KBM-7 (cell line): Measurements from ENCODE around the gene KAT2B.
A peak's percentile ranks its signal among the peaks of the same experiment; 100 is the strongest.
"Not testable (repeated sequence)": the region's sequence is repeated elsewhere in the genome, so short reads cannot be mapped to it uniquely, and the experiment has no call there.

Experiments
- DNase-seq: peaks from one replicate; pipeline ENCODE4 v3.0.0-alpha.2; 2015
- in situ Hi-C: fragments of 300-500 bp; cut with MboI; formaldehyde crosslinking; loops from 2 replicates; pipeline ENCODE4 v1.14.3; 2020; ENCODE audit warnings: low sequenced_read_pairs, low pct_unique_long_range_greater_than_20kb, mixed read lengths

KAT2B gene

DNA sequence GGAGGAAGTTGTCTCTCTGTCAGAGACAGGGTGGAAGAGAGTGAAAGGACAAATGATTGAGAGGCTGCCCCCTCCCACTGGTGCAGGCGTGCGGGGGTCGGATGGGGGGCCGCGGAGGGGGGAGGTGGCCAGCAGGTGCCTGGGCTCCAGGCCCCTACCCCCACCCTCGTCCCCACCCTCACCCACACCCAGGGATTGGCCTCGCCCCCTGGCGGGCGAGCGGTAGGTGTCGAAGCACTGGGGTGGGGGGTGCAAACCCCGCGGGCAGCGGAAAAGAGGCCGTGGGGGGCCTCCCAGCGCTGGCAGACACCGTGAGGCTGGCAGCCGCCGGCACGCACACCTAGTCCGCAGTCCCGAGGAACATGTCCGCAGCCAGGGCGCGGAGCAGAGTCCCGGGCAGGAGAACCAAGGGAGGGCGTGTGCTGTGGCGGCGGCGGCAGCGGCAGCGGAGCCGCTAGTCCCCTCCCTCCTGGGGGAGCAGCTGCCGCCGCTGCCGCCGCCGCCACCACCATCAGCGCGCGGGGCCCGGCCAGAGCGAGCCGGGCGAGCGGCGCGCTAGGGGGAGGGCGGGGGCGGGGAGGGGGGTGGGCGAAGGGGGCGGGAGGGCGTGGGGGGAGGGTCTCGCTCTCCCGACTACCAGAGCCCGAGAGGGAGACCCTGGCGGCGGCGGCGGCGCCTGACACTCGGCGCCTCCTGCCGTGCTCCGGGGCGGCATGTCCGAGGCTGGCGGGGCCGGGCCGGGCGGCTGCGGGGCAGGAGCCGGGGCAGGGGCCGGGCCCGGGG, at the start of gene KAT2B:
TSS of gene KAT2B (plus strand) at position 682 of the 783 bp plus-strand sequence. CDS start at position 714, 32 bp downstream.
- in situ Hi-C loops = no loop called here
- DNase-seq = peak; percentile 80

- in situ Hi-C loops = no loop called here
- no peak for DNase-seq
These were observed 45.5 kb upstream of the KAT2B start for GRCh38 chr3:19994796-19995195.

- DNase-seq = no peak
- in situ Hi-C loops = no loop called here
These were observed 42.7 kb upstream of the KAT2B start for GRCh38 chr3:19997502-19997901.

DNA sequence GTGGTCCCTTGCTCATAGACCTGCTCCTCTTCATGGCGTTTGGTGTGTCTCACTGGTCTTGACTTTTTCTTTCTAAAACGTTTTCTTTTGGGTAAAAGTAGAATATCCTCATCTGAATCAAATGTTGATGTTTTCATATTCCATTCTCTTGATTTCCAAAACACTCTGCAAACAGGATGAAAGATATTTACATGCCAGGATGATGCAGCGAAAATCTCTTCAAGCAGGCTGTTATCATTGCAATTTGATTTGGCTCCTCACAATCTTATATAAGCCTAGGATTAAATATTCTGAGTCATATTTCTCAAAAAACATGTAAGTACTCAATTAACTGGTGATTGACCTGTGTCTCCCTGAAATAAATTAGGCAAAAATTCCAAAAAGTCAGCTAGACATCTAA, 38.3 kb upstream of the KAT2B start:
- in situ Hi-C loops = no loop called here

GRCh38 chr3:20007960-20008359, 32.3 kb upstream of the KAT2B start:
- in situ Hi-C loops = no loop called here

More for the DNA sequence above, 38.3 kb upstream of the KAT2B start:
- DNase-seq = no peak

DNA sequence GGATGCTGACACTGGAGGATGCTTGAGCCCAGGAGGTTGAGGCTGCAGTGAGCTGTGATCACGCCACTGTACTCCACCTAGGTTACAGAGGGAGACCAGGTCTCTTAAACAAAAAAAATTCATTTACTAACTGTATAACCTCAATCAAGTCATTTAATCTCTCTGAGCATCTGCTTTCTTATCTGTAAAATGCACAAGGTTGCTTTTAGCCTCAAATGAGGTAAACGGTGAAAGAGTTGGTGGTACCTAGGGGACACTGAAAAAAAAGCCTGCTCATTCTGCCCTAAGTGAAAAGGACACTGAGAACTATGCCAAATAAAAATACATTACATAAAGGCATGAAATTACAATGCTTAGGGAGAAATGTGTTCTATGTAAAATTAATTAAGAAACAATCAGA, 31.6 kb upstream of the KAT2B start:
- DNase-seq = no peak
- in situ Hi-C loops = no loop called here

More at GRCh38 chr3:20007960-20008359, 32.3 kb upstream of the KAT2B start:
- no peak for DNase-seq

DNA sequence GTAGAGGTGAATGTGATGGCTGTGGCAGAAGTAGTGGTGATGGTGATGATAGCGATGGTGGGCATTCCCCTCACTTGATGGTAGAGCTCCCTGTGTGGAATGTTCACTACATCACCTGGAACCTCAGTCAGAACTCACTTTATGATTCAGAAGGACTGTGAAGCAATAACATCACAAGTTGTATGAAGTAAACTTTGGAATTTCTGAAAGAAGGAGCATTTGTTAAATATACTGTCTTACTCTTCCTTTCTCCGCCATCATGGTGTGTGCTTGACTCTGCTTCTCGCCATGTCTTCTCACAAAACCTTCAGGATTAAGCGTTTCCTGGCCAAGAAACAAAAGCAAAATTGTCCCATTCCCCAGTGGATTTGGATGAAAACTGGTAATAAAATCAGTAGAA, 28.1 kb upstream of the KAT2B start, which contains the start of gene PP2D1:
TSS of gene PP2D1 (minus strand) at position 101 of the 400 bp plus-strand sequence. CDS start 192 bp downstream, outside the sequence.
- DNase-seq = no peak
- in situ Hi-C loops = no loop called here

DNA sequence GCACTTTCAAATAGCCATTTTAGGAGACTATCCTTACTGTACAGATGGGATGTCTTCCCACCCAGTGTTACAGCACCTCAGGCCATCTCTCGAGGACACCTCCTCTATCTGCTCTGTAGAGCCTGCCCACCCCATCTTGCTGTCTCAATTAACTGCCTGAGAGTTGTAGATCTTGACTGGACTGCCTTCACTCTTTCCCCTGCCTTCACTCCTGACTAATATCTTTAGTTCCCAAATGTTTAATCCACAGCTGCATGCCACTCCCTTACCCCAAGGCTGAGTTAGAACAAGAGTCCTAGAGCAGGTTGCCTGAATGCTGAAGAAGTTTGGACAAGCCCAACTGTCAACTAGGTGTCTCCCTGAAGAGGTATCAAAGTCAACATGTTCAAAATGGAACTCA, 26.9 kb upstream of the KAT2B start:
- in situ Hi-C loops = no loop called here
- DNase-seq = no peak

DNA sequence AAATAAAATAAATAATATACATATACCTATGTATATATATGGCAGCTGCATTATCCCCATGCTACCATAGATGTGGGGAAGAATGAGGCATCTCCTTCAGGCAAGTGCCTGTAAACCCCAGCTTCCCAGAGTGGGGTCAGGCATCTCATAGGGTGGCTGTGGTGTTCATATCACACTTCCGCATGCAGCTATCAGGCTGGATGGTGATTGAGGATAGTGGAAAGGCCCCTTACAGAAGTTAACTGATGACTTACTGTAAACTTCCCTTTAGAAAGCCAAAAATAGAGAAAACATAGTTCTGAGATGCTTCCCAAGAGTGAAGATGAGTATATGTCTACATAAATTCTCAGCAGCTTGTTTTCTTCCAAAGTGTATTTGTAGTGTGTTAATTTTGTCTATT, 24.7 kb upstream of the KAT2B start:
- no peak for DNase-seq
- in situ Hi-C loops = no loop called here

- DNase-seq, in situ Hi-C loops: not testable (repeated sequence)
These were observed 24.2 kb upstream of the KAT2B start for GRCh38 chr3:20016076-20016475.

DNA sequence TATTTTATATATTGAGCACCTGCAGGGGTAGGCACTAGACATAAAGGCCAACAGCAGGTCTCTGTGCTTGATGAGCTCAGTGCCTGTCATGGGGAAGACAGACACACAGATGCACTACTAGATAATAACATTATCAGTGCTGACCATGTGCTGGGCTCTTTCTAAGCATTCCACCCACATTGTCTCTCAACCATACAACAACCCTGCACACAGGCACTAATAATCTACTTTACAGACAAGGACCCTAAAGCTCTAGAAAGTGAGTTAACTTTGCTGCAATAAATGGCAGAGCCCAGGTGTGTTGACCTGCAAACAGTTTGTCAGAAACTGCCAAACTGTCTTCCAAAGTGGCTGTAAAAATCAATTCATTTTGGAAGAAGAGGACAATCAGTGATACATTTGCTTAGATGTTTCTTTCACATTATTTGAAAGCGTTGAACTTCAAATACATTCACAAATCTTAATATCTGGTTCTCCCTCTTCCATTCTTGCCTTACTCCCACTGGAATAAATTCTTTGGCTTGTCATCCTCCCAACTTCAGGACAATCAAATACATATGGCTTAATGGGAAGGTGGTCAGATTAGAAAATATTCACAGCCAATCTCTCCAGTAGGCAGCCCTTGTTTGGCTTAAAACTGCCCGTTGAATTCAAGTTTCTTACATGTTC, 17.2 kb upstream of the KAT2B start:
- DNase-seq = peak; percentile 24
- in situ Hi-C loops = no loop called here

DNA sequence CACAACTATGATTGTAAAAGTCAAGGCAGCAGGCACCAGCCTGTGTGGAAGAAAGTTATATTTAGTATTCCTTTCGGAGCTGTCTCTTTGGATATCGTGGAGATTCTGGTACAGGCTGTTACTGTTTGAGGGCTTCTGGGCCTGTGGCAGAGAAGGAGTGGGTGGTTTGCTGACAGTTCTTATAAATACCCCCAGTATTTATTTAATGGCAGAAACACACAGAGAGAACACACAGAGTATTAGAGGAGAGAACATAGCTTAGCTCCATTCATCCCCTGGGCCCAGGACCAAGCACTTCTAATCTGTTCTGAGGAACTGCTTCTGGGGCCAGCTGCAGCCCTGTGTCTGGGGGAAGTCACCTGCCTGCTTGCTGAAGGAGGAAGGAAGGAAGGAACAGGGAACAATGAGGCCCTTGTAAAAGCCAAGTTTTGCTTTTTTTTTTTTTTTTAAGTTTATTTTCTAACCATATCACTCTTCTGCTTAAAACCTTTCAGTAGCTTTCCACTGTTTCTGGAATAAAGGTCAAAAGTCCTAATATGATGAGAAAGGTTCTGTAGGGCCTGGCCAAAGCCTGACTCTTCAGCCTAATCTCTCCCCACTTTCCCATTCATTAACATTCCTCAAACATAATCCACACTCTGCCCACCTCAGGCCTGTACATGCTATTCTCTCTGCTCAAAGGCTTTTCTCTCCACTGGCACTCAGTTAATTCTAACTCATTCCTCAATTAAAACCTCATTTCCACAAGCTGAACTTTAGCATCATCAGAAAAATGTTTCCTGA, 16.4 kb upstream of the KAT2B start:
- in situ Hi-C loops = no loop called here
- peak; percentile 32 for DNase-seq

DNA sequence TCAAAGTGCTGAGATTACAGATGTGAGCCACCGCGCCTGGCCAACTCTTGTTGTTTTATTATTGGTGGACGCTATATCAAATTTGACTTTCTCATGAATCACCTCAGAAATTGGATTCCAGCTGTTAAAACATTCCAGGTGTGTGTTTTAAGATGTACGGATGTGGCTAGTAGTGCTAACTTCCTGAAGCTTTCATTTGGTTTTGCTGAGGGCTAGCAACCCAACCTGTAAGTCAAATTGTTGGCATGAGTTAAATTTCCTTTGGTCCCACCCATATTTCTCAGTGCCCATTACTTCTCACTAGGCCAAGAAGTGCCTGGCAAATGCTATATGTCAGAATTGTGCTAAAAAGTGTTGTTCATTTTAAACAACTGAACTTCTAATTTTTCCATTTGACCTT, 13.1 kb upstream of the KAT2B start:
- in situ Hi-C loops = no loop called here
- DNase-seq = no peak

- no peak for DNase-seq
- in situ Hi-C loops = no loop called here
These were observed 11.3 kb upstream of the KAT2B start for GRCh38 chr3:20028905-20029331.

DNA sequence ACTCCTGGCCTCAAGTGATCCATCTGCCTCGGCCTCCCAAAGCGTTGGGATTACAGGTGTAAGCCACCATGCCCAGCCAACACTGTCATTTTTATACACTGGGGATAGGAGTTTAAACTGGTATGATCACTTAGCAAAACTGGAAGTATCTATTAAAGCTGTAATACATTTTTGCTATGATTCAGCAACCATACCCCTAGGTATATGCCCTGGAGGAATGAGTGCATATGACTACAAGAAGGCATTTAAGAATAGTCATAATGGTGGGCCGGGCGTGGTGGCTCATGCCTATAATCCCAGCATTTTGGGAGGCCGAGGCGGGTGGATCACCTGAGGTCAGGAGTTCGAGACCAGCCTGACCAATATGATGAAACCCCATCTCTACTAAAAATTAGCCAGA, 8.3 kb upstream of the KAT2B start:
- DNase-seq, in situ Hi-C loops: not testable (repeated sequence)

DNA sequence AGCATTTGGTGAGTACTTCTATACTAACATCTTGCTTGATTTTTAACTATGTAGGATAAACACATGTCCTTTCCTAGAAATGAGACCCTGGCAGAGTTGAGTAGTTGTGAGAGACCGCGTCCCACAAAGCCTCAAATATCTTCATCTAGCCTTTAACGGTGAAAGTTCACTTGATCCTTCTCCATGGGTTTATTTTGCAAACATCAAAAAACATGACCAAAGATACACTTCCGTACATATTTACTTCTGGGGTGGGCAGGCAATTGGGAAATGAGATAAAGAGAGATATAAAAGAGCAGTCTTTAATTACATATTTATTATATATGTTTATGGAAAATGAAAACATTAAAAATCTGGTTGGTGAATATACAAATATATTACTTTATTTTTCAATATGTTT, 5.2 kb upstream of the KAT2B start:
- DNase-seq = no peak
- in situ Hi-C loops = no loop called here

GRCh38 chr3:20037255-20037996, 2.8 kb upstream of the KAT2B start:
- in situ Hi-C loops = no loop called here
- no peak for DNase-seq

DNA sequence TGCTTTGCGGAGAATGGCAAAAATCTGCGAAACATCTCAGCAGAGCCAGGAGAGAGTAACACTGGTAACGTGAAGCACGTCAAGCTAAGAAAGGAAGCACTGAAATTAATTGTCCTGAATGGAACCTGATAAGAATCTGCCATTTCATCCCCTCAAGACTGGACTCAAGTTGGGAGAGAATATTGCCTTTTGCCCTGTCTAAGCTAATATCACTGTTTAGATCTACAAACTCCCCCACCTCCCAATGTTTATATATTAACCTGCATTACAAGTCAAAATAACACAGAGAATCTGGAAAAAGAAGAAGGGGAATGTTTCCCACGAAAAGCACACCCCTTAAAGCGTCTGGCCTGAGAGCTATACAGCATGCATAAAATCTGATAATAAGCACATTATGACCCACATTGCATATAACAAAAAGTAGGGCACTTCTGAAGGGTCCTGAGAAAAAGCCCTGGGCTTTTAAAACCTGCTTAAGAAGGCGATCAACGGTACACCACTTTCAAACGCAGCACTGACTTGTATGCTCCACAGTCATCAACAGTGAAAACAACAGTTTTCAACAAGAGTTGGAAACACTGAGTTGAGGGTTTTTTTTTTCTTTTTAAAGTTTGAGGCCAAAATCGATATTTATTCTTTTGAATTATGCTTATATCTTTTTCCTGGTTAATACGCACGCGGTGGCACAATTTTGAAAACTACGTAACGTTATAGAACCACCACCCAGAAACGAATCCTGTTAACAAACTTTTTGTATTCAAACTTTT, 1.4 kb upstream of the KAT2B start:
- in situ Hi-C loops = no loop called here
- no peak for DNase-seq

GRCh38 chr3:20039466-20039764, 831 bp upstream of the KAT2B start:
- DNase-seq = no peak
- in situ Hi-C loops = no loop called here
